Fibroblast of lung (primary cell): Measurements from ENCODE around the gene AOAH. TPM values are rescaled to one million over a fixed set of nuclear protein-coding genes. Genes with fewer than 3 reads are reported as not detected.

Experiments
- DNase-seq, 2 donors: peaks; one replicate each; pipeline versions ENCODE4 v3.0.0 to v3.0.0-alpha.2; 2010; ENCODE audit warnings: low read depth in 2 of 2
- H2AFZ ChIP-seq: 2 replicates; pipeline ENCODE4 v1.5.1; 2012; ENCODE audit warnings: low read length, control low read depth, inconsistent platforms
- H3K27ac ChIP-seq: 2 replicates; pipeline ENCODE4 v1.5.1; 2011; ENCODE audit warnings: low read length, control low read depth; ENCODE audit not compliant: insufficient read depth
- H3K27me3 ChIP-seq: 2 replicates; pipeline ENCODE4 v1.5.1; 2011; ENCODE audit warnings: mild to moderate bottlenecking, low read length; ENCODE audit not compliant: control insufficient read depth, insufficient read depth
- H3K36me3 ChIP-seq: 2 replicates; pipeline ENCODE4 v1.5.1; 2011; ENCODE audit warnings: low read length; ENCODE audit not compliant: control insufficient read depth, insufficient read depth
- H3K4me1 ChIP-seq: 2 replicates; pipeline ENCODE4 v1.5.1; 2011; ENCODE audit warnings: low read length; ENCODE audit not compliant: control insufficient read depth, insufficient read depth; ENCODE audit errors: extremely low read depth
- H3K4me2 ChIP-seq: 2 replicates; pipeline ENCODE4 v1.5.1; 2011; ENCODE audit warnings: low read length, control low read depth; ENCODE audit not compliant: insufficient read depth; ENCODE audit errors: extremely low read depth
- H3K4me3 ChIP-seq, 4 experiments: fragments of 200-600 bp in 1 of 4; sonication (generic) in 1 of 4; replicated peaks in 1 of 4; 2 replicates each; pipeline ENCODE4 v1.5.1; 2011 to 2016; ENCODE audit warnings: low read length in 4 of 4, low read depth in 3 of 4, mild to moderate bottlenecking in 3 of 4, control low read depth in 2 of 4, inconsistent platforms in 1 of 4, mixed read lengths in 1 of 4; ENCODE audit not compliant: insufficient read depth in 1 of 4; ENCODE audit errors: control extremely low read depth in 1 of 4
- H3K79me2 ChIP-seq: 2 replicates; pipeline ENCODE4 v1.5.1; 2012; ENCODE audit warnings: mild to moderate bottlenecking, low read length, inconsistent platforms; ENCODE audit not compliant: control insufficient read depth, insufficient read depth
- H3K9ac ChIP-seq: 2 replicates; pipeline ENCODE4 v1.5.1; 2011; ENCODE audit warnings: mild to moderate bottlenecking, low read length, control low read depth; ENCODE audit not compliant: insufficient read depth
- H3K9me3 ChIP-seq: 2 replicates; pipeline ENCODE4 v1.5.1; 2012; ENCODE audit warnings: low read depth, low read length; ENCODE audit not compliant: control insufficient read depth, insufficient read depth
- H4K20me1 ChIP-seq: 2 replicates; pipeline ENCODE4 v1.5.1; 2011; ENCODE audit warnings: low read length; ENCODE audit not compliant: control insufficient read depth, insufficient read depth; ENCODE audit errors: extremely low read depth
- CTCF ChIP-seq, 2 donors: IDR thresholded peaks in 1 of 2; conservative IDR thresholded peaks in 1 of 2; 1 replicate in 1 of 2; 2 replicates in 1 of 2; pipeline ENCODE4 v1.5.1; 2011 to 2012; ENCODE audit warnings: low read length in 2 of 2, control low read depth in 1 of 2, inconsistent platforms in 1 of 2, low read depth in 1 of 2, mild to moderate bottlenecking in 1 of 2
- EZH2 ChIP-seq: IDR thresholded peaks from 2 replicates; pipeline ENCODE4 v1.5.1; 2012; ENCODE audit warnings: low read length, control low read depth, mild to moderate bottlenecking; ENCODE audit errors: missing control alignments
- polyA plus RNA-seq, 2 donors: library from polyadenylated mRNA; depleted of rRNA in 1 of 2; stranded (reverse) in 1 of 2; unstranded in 1 of 2; fragments of >200 nt; gene quantifications; 2 replicates each; pipeline ENCODE4 v1.2.1, GENCODE V29; 2011 to 2012; ENCODE audit warnings: missing spikeins in 1 of 2
- total RNA-seq: library from RNA; depleted of rRNA; stranded (reverse); fragments of >200 nt; gene quantifications from 2 replicates; pipeline ENCODE4 v1.2.1, GENCODE V29; 2014

AOAH gene
- total and polyA plus RNA-seq, 2 donors (not counting 1 experiment from before 2014, with no cell fraction given) = not detected

- Histone ChIP-seq H3K4me1 (no peaks in the 10 kb centered on the region), H2AFZ (no peak overlapping the region), H4K20me1 (no peaks in the 10 kb centered on the region), H3K27me3 (no peaks in the 10 kb centered on the region), H3K4me3 (no peak overlapping the region), H3K36me3 (no peaks in the 10 kb centered on the region), H3K9ac (no peak overlapping the region), H3K79me2 (no peaks in the 10 kb centered on the region), H3K4me2 (no peak overlapping the region), H3K9me3 (no peaks in the 10 kb centered on the region), H3K27ac (no peak overlapping the region)
- DNase-seq = no peak
- no peak for TF ChIP-seq EZH2
- TF ChIP-seq CTCF (conservative IDR thresholded peaks at IDR 0.05 in 1 of 2, IDR thresholded peaks at IDR 0.05 in 1 of 2; ENCODE audit: low read depth in 1 of 2, low read length in 2 of 2) = no peak
Observed at GRCh38 chr7:36732806-36733205, 8.5 kb upstream of the AOAH start.

GRCh38 chr7:36730046-36730445, 5.8 kb upstream of the AOAH start:
- Histone ChIP-seq H3K4me3 (no peak overlapping the region), H3K27me3 (no peaks in the 10 kb centered on the region), H3K9me3 (no peaks in the 10 kb centered on the region), H2AFZ (no peak overlapping the region), H3K4me1 (no peaks in the 10 kb centered on the region), H3K79me2 (no peaks in the 10 kb centered on the region), H3K4me2 (no peak overlapping the region), H4K20me1 (no peaks in the 10 kb centered on the region), H3K9ac (no peak overlapping the region), H3K27ac (no peak overlapping the region), H3K36me3 (no peaks in the 10 kb centered on the region)
- DNase-seq = no peak
- TF ChIP-seq EZH2 (no peak), CTCF (conservative IDR thresholded peaks at IDR 0.05 in 1 of 2, IDR thresholded peaks at IDR 0.05 in 1 of 2; ENCODE audit: low read depth in 1 of 2, low read length in 2 of 2) (no peak)

- no peak for DNase-seq
- Histone ChIP-seq H4K20me1 (no peaks in the 10 kb centered on the region), H3K9ac (no peak overlapping the region), H3K36me3 (no peaks in the 10 kb centered on the region), H2AFZ (no peak overlapping the region), H3K4me2 (no peak overlapping the region), H3K9me3 (no peaks in the 10 kb centered on the region), H3K27ac (no peak overlapping the region), H3K4me3 (no peak overlapping the region), H3K79me2 (no peaks in the 10 kb centered on the region), H3K27me3 (no peaks in the 10 kb centered on the region), H3K4me1 (no peaks in the 10 kb centered on the region)
- TF ChIP-seq EZH2 (no peak), CTCF (conservative IDR thresholded peaks at IDR 0.05 in 1 of 2, IDR thresholded peaks at IDR 0.05 in 1 of 2; ENCODE audit: low read depth in 1 of 2, low read length in 2 of 2) (no peak)
Observed at GRCh38 chr7:36728143-36728542, 3.8 kb upstream of the AOAH start.
